GM04503 (cell line): Measurements from ENCODE around the gene TMEM11.
A peak's percentile ranks its signal among the peaks of the same experiment; 100 is the strongest.

Experiments used
- DNase-seq: peaks from one replicate; pipeline ENCODE4 v3.0.0-alpha.2; 2012; ENCODE audit warnings: low read depth

Gene TMEM11

DNA sequence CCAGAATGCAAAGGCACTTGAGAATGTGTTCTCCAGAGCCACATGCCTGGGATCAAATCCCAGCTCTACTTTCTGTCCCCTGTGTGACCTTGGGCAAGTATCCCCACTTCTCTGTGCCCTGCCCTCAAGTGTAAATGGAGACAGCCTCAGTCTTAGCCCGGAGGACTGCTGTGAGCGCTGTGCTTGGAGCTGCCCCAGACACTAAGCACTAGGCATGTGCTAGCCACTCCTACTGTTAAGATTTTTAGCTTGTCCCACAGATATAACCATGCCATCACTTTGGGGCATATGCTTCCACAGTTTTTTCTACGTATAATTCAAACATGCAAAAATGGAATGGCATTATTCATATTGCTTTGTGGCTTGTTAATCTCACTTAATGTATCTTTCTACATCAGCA lies 29.4 kb downstream of the TMEM11 start:
- DNase-seq, result no peak

DNA sequence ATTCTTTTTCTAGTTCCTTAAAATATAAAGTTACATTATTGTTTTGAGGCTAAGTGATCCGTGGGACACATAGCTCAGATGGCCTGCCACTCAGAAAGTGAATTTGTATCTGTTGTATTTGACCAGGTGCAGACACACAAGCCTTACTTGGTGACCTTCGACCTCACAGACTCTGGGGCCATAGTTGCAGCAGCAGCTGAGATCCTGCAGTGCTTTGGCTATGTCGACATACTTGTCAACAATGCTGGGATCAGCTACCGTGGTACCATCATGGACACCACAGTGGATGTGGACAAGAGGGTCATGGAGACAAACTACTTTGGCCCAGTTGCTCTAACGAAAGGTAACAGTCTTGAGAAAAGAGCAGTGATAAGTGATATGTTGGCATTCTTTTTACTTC lies 30.5 kb downstream of the TMEM11 start:
- DNase-seq, result no peak

DNA sequence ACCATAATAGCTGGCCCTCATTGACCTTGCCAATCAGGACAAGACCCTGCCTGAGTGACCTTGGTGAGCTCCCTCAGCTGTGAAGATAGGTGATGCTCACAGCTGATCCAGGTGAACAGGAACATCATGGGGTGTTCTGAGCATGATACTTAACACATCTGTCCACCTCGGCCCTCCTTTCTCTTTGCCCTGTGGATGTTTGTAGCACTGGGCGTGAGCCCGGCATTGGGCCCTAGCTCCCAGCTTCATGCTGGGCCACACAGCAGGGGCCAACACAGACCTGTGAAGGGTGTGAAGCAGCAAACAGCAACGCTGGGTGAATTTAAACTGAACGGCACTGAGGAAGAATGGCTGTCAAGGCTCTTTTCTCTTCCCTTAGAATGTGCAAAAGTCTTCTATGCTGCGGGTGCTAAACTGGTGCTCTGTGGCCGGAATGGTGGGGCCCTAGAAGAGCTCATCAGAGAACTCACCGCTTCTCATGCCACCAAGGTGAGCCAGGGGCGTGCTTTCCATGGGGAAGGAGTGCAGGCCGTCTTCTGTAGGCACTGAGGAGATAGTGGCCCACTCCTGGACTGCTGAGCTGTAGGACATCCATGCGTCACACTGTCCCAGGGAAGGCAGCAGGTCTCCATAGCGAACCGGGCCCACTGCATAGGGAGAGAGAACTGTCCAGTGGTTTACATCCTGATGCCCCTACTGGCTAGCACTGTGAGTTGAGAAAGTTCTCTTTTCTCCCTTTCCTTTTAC lies 35.9 kb downstream of the TMEM11 start:
- DNase-seq, result no peak

DNA sequence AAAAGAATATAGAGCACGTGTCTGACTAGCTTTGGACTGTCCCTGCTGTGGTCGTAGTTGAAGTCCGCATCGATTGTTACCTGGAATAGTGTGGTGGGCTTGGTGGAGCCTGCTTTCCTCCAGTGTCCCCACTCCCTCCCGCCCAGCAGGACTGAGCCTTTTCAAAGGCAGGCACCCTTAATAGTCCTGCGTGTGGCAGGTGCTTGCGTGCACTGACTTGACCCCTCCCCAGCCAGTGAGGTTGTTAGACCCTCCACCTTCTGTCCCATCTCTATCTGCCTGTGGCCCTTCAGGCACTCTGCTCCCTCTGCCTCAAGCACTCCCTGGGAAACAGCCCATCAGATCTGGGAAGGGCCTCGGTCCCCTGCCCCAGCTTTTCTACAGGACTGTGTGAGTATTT lies 36.6 kb downstream of the TMEM11 start:
- no peak for DNase-seq

DNA sequence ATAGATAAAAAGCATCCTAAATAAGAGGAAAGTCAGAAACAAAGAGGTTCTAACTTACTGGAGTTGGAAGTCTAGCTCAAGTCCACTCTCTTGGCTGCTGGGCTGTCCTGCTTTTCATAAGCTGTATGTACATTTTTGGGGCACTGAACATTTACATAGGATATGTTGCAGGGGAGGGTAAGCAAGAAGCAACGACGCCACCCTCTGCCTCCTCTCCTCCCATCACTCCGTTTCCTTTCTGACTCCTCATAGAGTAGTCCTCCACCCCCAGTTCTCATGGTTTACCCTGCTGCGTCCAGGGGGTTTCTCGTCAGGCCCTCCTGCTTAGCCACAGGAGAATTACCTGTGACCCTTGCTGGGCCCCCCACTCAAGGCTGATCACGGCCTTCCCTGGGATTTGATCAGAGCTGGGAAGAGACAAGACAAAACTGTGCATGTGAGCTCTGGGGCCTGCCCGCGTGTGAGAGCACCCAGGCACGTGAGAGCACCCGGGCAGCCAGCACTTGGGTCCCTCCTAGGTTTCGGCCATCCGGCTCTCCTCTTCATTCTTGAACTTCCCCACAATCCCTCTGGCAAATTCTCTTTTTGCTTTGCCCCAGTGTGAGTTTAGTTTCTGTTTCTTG lies 37.1 kb downstream of the TMEM11 start:
- no peak for DNase-seq

DNA sequence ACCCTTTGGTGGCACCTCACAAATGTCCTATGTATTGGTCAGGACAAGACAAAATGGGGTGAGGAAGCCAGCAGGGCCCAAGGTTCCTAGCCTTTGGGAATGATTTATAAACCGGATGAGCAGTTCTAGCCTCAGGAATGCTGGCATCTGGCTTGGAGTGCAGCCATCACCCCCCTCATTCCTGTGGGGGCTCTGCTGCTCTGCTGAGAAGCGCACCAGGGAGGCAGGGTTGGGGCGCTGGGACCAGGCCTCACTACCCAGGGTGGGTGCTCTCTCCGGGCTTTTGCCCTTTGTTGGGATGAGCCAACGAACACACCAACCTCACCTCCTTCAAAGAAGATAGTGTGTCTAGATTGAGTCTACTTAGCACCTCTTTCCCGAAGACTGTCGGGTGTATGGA lies 39.2 kb downstream of the TMEM11 start:
- DNase-seq, result peak; percentile 72

DNA sequence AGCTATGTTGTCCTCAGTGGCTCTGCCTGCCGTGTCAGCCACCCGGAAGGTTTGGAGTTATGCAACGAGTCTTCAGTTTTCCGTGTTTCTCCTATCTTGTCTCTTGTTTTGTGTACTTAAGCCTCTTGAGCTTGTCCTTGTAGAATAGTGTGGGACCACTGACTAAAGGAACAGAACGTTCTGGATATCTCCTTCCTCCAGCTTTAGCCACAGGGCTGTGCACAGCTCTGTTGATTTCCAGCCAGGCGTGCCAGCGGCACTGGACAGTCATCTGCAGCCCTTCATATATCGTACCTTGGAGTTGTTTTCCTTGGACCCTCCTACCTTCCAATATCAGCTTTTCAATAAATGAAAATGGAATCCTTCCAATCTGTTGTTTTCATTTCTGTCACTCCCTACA lies 39.8 kb downstream of the TMEM11 start:
- no peak for DNase-seq

DNA sequence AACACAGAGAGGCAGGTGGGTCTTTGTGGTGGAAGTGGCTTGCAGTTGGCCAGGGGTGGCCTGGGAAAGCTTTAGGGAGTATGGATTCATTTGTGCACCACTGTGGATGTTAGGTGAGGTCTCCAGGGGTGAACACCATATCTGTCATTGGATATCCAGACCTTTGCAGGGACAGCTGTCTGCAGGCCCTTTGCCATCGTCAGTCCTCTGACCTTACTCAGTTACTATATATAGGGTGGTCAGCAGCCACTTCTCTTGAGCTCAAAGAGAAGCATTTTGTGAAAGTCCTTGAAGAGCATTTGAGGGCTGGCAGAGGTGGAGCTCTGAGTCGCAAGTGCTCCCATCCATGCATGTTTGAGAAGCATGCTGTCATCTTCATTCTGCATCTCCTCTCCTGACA lies 40.4 kb downstream of the TMEM11 start:
- DNase-seq, result no peak

DNA sequence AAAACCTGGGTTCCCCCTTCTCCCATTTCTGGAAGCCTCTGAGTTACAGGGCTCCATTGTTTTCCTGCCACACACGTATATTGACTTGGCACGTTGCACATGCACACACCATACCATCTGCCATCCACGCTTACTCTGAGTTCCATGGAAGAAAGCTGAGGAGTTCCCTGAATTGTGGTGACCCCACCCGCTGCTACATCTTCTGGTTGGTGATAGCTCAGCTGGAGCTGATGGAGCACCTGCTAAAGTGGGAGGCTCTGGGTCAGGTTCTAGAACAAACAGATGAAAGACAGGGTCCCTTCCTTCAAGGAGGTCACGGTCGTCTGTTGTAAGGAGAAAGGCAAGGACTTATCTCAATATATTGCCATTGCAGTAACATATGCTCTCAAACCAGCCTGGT lies 41.1 kb downstream of the TMEM11 start:
- DNase-seq, result no peak

DNA sequence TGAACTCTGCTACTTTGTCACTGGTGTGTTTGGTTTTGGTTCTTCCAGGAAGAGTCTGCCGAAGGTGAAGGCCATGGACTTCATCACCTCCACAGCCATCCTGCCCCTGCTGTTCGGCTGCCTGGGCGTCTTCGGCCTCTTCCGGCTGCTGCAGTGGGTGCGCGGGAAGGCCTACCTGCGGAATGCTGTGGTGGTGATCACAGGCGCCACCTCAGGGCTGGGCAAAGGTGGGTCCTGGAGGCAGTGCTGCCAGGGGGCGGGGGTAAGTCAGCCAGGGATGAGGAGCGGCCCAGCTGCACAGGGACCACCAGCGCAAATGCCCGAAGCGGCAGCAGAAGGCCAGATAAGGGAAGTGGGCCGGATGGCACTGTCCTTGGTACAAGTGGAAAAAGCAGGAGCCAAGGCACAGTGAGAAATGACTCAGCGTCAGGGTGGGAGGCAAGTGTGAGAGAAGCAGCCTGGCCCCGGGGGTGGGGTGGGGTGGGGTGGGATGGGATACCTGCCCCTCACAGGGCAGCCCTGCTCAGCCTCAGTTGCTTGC lies 41.9 kb downstream of the TMEM11 start:
- DNase-seq, result no peak

DNA sequence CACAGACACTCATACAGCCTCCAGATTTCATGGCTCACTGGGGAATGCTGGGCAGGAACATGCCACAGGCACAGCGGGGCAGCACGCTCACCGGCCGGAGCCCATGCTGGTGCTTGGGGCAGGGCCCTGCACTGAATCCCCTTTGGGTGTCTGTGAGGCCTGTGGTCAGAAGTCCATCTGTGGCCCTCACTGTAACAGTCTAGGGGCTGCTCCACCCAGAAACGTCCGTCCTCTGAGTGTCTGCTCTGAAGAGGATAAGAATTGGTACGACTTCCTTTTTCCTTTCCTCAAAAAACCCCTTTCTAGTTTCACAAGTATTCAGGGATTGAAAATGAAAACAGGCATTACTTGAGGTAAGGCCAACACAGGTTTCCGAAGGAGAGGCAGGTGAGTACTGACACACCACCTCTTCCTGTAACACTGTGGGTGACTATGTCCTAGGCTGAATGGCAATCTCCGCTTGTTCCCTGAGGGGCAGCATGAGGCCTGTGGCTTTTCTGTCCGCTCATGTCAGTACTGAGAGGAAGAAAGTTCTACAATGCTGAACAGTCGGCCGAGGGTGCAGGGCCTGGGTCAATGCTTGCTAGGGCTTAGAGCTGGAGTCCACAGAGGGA lies 42.5 kb downstream of the TMEM11 start:
- DNase-seq, result no peak

DNA sequence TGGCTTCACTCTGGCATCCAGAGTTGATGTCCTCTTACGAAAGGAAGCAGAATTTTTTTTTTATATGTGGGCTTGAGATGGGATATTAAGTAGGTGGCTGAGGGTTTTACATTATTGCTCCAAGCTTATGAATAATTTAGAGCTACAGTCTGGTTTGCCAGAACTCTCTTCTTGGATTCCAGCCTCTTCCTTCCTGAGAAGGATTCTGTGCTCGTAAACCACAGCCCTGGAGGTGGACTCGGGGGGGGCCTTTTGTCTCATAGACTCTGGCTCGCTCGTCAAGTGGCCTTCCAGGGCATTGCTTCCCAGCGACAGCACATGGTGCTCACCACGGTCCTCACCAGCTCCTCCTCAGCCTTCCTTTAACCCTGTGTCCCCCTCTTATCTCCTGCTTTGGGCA lies 43.2 kb downstream of the TMEM11 start:
- no peak for DNase-seq

DNA sequence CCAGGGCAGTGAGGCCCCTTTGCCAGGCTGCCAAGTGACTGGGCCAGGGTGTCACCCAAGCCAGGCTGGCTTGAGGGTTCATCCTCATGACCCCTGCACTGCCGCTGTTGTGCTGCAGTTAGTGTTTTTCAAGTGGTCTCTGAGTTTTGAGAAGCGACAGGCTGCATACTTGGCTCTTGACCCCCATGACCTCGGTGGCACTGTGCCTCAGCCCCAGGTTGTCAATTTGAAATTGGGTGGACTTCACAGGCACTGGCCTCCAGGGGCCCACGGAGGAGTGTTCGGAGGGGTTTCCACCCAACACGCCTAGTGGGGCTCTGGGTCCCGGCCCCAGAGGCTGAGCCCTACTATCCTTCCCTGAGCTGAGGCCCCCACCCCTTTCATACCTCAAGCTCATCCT lies 44.5 kb downstream of the TMEM11 start:
- no peak for DNase-seq

DNA sequence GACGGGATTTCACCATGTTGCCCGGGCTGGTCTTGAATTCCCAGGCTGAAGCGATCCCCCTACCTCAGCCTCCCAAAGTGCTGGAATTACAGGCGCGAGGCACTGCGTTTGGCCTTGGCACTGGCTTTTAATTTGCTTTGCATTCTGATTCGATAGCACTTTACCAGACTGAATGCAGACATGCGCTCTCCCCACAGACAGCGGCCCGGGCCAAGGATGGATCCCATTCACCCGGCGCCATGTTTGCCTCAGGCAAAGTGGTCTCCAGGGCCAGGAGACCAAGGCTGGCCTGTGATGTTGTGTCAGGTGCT lies 45.5 kb downstream of the TMEM11 start:
- DNase-seq, result no peak

DNA sequence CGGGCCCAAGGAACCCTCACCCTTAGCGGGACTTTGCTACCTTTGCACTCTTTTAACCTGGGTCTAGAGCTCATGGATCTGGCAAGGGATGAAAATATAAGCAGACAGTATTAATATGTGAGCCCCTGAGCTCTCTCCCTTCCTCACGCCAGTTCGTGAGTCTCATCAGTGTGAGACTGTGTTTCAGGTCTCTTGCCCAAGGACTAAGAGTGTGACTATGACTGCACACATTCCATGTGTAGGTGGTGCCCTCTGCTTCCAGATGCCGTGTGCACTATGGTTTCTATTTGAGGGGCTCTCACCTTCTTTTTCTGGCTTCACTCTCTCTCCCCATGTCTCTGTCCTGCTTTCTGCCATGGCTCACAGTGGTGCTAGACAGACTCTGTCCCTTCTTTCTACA lies 46.7 kb downstream of the TMEM11 start:
- DNase-seq, result no peak

DNA sequence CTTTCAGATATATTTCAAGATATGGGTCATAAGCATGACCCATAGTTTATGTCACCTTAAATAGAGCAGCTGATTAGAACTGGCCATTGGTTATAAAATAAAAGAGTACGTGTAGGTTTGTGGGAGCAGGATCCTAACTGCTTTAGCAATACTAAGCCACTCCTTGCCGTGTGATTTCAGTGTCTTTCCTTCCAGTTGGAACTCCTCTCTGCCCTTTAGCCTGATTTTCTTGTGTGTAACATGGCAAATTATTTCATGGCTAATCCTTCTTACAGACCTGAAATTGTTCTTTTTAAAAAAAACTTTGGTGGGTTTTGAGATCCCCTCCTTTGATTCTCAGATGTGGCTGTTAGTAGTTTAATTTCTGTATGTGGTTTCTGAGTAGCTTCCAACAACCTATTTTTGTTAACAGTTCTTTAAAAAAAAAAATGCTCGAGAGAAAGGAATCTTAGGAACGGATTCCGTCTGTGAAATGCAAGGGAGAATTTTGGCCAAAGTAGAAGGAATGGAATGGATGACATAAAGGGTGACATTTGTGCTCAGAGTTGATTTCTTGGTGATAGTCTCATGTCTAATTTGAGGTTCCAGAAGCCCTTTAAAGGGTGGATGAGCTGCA lies 47.3 kb downstream of the TMEM11 start:
- DNase-seq, result peak; percentile 85

DNA sequence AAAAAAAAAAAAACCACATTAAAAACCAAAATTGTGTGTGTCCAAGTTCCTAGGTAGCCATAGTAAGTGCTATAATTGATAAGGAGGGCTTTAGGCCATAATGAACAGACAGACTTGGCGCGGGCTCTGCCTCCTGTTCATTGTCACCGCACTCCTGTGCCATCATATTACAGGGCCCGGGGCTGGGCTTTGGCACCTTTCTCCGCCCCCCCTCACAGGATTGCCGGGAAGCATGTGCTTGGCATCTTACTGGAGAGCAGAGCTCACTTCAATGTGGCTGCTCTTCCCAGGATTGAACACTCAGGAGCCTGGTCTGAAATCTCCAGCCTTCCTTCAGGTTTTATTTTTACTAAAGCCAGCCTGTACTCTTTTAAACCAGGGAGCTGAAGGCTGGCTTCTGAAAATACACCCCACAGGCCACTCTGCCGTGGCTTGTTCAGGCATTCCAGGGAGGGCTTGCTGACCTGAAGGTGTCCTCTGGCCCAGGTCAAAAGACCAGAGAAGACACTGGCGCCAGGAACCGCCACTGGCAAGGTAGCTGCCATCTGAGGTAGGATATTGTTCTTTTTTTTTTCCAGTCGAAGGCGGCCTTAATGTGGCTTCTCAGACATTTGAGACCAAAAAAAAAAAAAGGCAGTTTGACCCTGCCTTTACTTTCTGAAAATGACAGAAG lies 47.9 kb downstream of the TMEM11 start:
- DNase-seq, result no peak

DNA sequence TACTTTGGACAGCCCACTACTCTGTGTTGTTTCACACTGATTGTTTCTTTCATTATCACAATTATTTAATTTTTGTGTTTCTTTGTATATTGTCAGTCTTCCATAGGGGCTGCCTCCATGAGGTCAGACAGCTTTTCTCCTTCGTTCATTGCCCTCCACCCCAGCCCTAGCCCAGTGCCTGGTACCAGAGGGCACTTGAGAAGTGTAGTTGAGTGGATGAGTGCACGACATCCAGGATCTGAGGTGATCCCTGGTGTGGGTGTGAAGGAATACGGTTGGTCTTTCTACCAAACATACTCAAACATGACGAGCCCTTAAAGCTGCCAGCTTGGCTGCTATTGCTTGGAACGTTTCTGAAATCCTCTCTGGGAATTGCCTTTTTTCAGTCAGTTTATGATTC lies 49.3 kb downstream of the TMEM11 start:
- no peak for DNase-seq

DNA sequence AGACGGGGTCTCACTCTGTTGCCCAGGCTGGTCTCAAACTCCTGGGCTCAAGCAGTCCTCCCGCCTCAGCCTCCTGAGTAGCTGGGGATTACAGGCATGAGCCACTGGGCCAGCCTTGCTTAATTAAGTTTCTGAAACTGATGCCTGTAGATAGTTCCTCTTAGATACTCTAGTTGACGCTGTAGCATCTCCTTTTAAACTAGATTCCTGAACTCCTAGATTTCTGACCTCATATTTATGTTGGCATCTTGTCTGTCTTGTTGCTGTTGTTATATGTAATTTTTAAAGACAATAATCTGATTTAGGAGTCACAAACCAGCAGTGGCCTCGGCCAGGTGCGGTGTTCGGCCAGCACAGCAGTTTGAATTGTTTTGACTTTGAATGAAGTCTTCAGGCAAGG lies 49.7 kb downstream of the TMEM11 start:
- no peak for DNase-seq

DNA sequence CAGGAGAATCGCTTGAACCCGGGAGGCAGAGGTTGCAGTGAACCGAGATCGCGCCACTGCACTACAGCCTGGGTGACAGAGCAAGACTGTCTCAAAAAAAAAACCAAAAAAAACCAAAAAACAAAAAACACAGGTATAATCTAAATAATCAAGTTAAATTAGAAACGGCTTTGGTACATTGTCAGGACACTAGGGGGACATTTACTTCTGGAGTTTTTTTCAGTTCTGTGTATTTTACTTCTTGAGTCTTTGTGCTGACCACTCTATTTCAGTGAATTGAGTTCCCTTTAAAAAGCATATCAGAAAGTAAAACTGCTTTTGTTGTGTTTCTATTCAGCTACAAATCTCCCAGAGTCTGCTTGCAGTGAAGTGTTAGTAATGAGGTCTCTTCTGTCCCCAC lies 50.9 kb downstream of the TMEM11 start:
- DNase-seq, result no peak

DNA sequence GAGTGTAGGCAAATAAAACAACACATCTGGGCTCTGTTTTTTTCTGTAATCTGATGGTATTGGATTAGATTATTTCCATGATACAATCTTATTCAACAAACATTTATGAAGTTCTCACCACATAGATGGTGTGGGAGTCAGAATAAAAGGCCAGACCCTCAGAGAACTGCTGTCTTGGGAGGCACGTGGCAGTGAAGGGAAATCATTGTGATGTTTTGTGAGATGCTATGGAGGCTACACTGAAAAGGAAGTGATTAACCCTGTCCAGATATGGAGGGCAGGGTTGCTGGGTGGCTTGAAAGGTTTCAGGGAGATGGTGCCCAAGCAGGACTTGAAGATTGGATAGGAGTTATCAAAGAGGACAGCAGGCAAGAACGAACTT lies 51.6 kb downstream of the TMEM11 start:
- DNase-seq, result no peak

DNA sequence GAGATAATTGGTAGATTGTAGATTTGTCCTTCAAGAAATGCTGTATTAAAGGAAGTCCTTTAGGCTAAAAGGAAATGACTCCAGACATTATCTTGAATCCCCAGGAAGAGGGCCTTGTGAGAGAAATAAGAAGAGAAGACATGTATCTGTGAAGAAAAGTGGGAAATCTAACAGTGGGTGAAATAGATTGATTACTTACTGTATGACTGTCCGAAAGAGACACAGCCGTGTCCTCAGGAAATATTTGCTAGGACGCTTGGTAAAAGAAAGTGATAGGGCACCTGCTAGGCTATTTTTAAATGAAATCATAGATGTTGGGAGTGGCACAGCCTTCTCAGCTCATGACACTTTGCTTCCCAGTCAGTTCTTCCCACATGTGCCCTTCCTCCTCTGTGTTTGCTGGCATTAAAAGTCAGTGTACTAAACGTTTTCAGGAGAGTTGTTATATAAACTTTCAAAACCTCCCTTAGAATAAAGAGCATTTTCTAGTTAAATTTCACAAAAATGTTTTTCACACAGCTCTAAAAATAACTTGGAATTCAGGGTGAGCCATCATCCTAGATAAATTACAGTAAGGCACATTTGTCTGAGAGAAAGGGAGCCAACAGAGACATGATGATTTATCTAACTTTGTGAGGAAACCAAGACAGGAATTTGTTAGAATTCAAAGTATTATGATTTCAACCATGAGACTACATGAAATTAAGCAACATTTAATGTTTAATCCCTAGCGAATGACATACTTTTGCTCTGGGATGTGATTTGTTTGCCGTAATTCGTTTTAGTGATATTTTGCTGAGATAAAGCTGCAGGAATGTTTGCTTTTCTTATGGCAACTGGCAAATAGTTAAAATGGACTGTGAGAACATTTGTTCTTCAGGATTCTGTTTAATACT lies 52.2 kb downstream of the TMEM11 start:
- peak; percentile 99 for DNase-seq
